Mesenchymal stem cell (in vitro differentiated cells and primary cell): ENCODE measurements around the gene C1QTNF2.

Experiments
- DNase-seq: peaks from one replicate; pipeline ENCODE4 v3.0.0-alpha.2; 2013
- H2AFZ ChIP-seq: one replicate; pipeline ENCODE4 v1.6.1; 2013; ENCODE audit warnings: low read depth, mild to moderate bottlenecking, control low read depth, inconsistent platforms, low read length, moderate library complexity
- H2AK5ac ChIP-seq: 2 replicates; pipeline ENCODE4 v1.6.1; 2013; ENCODE audit warnings: low read length, moderate library complexity, mild to moderate bottlenecking, inconsistent platforms; ENCODE audit not compliant: severe bottlenecking
- H2BK120ac ChIP-seq: one replicate; pipeline ENCODE4 v1.6.1; 2013; ENCODE audit warnings: low read depth, mild to moderate bottlenecking, inconsistent platforms, low read length, moderate library complexity
- H2BK12ac ChIP-seq, 2 experiments: one replicate each; pipeline ENCODE4 v1.6.1; 2013; ENCODE audit warnings: inconsistent platforms in 2 of 2, low read length in 2 of 2, mild to moderate bottlenecking in 2 of 2, moderate library complexity in 2 of 2, control low read depth in 1 of 2
- H2BK15ac ChIP-seq: one replicate; pipeline ENCODE4 v1.6.1; 2013; ENCODE audit warnings: mild to moderate bottlenecking, low read depth, inconsistent platforms; ENCODE audit not compliant: poor library complexity, severe bottlenecking
- H2BK5ac ChIP-seq: 2 replicates; pipeline ENCODE4 v1.6.1; 2013; ENCODE audit warnings: low read depth, mild to moderate bottlenecking, low read length, control low read depth, inconsistent platforms; ENCODE audit not compliant: poor library complexity, severe bottlenecking
- H3K14ac ChIP-seq, 2 experiments: one replicate each; pipeline ENCODE4 v1.6.1; 2013; ENCODE audit warnings: inconsistent platforms in 2 of 2, low read length in 2 of 2, control low read depth in 1 of 2, mild to moderate bottlenecking in 1 of 2, moderate library complexity in 1 of 2
- H3K18ac ChIP-seq, 2 experiments: one replicate each; pipeline ENCODE4 v1.6.1; 2013; ENCODE audit warnings: inconsistent platforms in 2 of 2, low read length in 2 of 2, control low read depth in 1 of 2, low read depth in 1 of 2, mild to moderate bottlenecking in 1 of 2
- H3K23ac ChIP-seq, 2 experiments: one replicate each; pipeline ENCODE4 v1.6.1; 2013; ENCODE audit warnings: inconsistent platforms in 2 of 2, low read length in 2 of 2, mild to moderate bottlenecking in 2 of 2, moderate library complexity in 2 of 2, control low read depth in 1 of 2
- H3K27ac ChIP-seq: 2 replicates; pipeline ENCODE4 v1.5.1; 2013; ENCODE audit warnings: mild to moderate bottlenecking, moderate library complexity, low read length, control low read depth, inconsistent platforms; ENCODE audit not compliant: poor library complexity, severe bottlenecking
- H3K27me3 ChIP-seq, 2 experiments: 2 replicates each; pipeline versions ENCODE4 v1.6.1 to v1.7.0; 2013; ENCODE audit warnings: low read length in 2 of 2, mild to moderate bottlenecking in 2 of 2, moderate library complexity in 2 of 2, control low read depth in 1 of 2, inconsistent platforms in 1 of 2; ENCODE audit not compliant: control insufficient read depth in 1 of 2, insufficient read depth in 1 of 2
- H3K36me3 ChIP-seq, 2 experiments: 2 replicates each; pipeline versions ENCODE4 v1.6.1 to v1.7.0; 2013; ENCODE audit warnings: low read length in 2 of 2, control low read depth in 1 of 2, inconsistent platforms in 1 of 2, low read depth in 1 of 2, mild to moderate bottlenecking in 1 of 2; ENCODE audit not compliant: insufficient read depth in 2 of 2, control insufficient read depth in 1 of 2
- H3K4ac ChIP-seq, 2 experiments: one replicate each; pipeline ENCODE4 v1.6.1; 2013; ENCODE audit warnings: inconsistent platforms in 2 of 2, low read length in 2 of 2, mild to moderate bottlenecking in 2 of 2, moderate library complexity in 2 of 2, control low read depth in 1 of 2, low read depth in 1 of 2
- H3K4me1 ChIP-seq: 2 replicates; pipeline ENCODE4 v1.6.1; 2013; ENCODE audit warnings: low read depth, low read length, control low read depth; ENCODE audit not compliant: control insufficient read depth, insufficient read depth
- H3K4me2 ChIP-seq: 2 replicates; pipeline ENCODE4 v1.6.1; 2013; ENCODE audit warnings: low read length, mild to moderate bottlenecking, inconsistent platforms; ENCODE audit not compliant: poor library complexity, severe bottlenecking
- H3K4me3 ChIP-seq, 2 experiments: 2 replicates each; pipeline versions ENCODE4 v1.5.1 to v1.7.0; 2013; ENCODE audit warnings: low read length in 2 of 2, mild to moderate bottlenecking in 2 of 2, control low read depth in 1 of 2, low read depth in 1 of 2; ENCODE audit not compliant: insufficient read depth in 1 of 2
- H3K79me1 ChIP-seq: replicated peaks from 2 replicates; pipeline ENCODE4 v1.6.1; 2013; ENCODE audit warnings: mild to moderate bottlenecking, control low read depth, low read length, inconsistent platforms; ENCODE audit not compliant: poor library complexity, severe bottlenecking
- H3K9ac ChIP-seq: 2 replicates; pipeline ENCODE4 v1.7.0; 2013; ENCODE audit warnings: mild to moderate bottlenecking, low read length, moderate library complexity
- H3K9me3 ChIP-seq: 2 replicates; pipeline ENCODE4 v1.7.0; 2013; ENCODE audit warnings: mild to moderate bottlenecking, low read length; ENCODE audit not compliant: control insufficient read depth
- H4K8ac ChIP-seq: one replicate; pipeline ENCODE4 v1.6.1; 2013; ENCODE audit warnings: inconsistent platforms, mild to moderate bottlenecking, low read length, moderate library complexity
- H4K91ac ChIP-seq: one replicate; pipeline ENCODE4 v1.6.1; 2013; ENCODE audit warnings: mild to moderate bottlenecking, low read length, inconsistent platforms
- WGBS: methylation state at CpG from one replicate; pipeline ENCODE4 v1.1.7; 2013; ENCODE audit warnings: mixed read lengths; 5-methylcytosine and 5-hydroxymethylcytosine counted together

C1QTNF2 gene

GRCh38 chr5:160325716-160326115, 44.7 kb downstream of the C1QTNF2 start:
- Histone ChIP-seq H2BK120ac (no peak overlapping the region), H3K9ac (no peak overlapping the region), H3K4ac (no peak overlapping the region), H3K4me2 (no peak overlapping the region), H3K36me3 (no peaks in the 10 kb centered on the region), H4K91ac (no peak overlapping the region), H3K27ac (no peak overlapping the region), H3K18ac (no peak overlapping the region), H2AK5ac (no peak overlapping the region), H3K14ac (no peak overlapping the region), H2AFZ (no peak overlapping the region), H4K8ac (no peak overlapping the region), H3K79me1 (no peaks in the 10 kb centered on the region), H2BK15ac (no peak overlapping the region), H3K27me3 (peaks cover 0 to 15% of the 10 kb centered on the region in 2 experiments), H3K4me1 (no peaks in the 10 kb centered on the region), H3K4me3 (no peak overlapping the region), H2BK12ac (no peak overlapping the region), H2BK5ac (no peak overlapping the region), H3K23ac (no peak overlapping the region), H3K9me3 (no peaks in the 10 kb centered on the region)
- no peak for DNase-seq
- 100% methylated on average over 2 of the region's 2 CpGs for WGBS

- H2AK5ac ChIP-seq, result no peak overlapping the region
- no peak overlapping the region for H3K23ac ChIP-seq
- H2BK120ac ChIP-seq, result no peak overlapping the region
- no peak overlapping the region for H2BK15ac ChIP-seq
- H3K79me1 ChIP-seq, result no peaks in the 10 kb centered on the region
- no peak overlapping the region for H3K4me3 ChIP-seq
- H3K4me1 ChIP-seq, result no peaks in the 10 kb centered on the region
- peaks cover 0 to 12% of the 10 kb centered on the region in 2 experiments for H3K27me3 ChIP-seq
- no peaks in the 10 kb centered on the region for H3K36me3 ChIP-seq
- no peak overlapping the region for H3K14ac ChIP-seq
- no peak overlapping the region for H2BK5ac ChIP-seq
- H3K4me2 ChIP-seq, result no peak overlapping the region
- no peak for DNase-seq
- H3K9ac ChIP-seq, result no peak overlapping the region
- no peak overlapping the region for H4K8ac ChIP-seq
- no peak overlapping the region for H4K91ac ChIP-seq
- H3K27ac ChIP-seq, result no peak overlapping the region
- no peaks in the 10 kb centered on the region for H3K9me3 ChIP-seq
- 83% methylated on average over 2 of the region's 2 CpGs for WGBS
- H3K4ac ChIP-seq, result no peak overlapping the region
- no peak overlapping the region for H2BK12ac ChIP-seq
- H2AFZ ChIP-seq, result no peak overlapping the region
- no peak overlapping the region for H3K18ac ChIP-seq
Measured at GRCh38 chr5:160324886-160325285, 45.5 kb downstream of the C1QTNF2 start.

DNA sequence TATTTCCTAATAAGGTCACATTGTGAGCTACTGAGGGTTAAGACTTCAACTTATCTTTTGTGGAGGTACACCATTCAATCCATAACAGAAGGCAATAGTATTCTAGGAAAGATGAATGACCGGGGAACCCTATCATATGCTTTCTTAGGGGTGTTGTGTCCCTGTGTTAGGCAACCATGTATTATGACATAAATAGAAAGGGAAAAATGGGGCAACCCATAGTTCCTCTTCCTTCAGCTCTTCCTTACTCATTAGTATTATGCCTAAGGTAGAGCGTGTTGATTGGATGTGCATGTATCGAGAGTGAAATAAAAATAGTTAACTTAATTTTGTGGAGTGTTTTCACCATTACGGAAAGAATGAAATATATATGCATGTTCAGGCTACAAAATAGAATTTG, 52.0 kb downstream of the C1QTNF2 start:
- Histone ChIP-seq H3K18ac (no peak overlapping the region), H3K27me3 (peaks cover 0 to 30% of the 10 kb centered on the region in 2 experiments), H2BK12ac (no peak overlapping the region), H2BK15ac (no peak overlapping the region), H3K4me1 (peaks cover 4% of the 10 kb centered on the region), H3K9me3 (no peaks in the 10 kb centered on the region), H3K14ac (no peak overlapping the region), H3K9ac (no peak overlapping the region), H2BK5ac (no peak overlapping the region), H2AFZ (no peak overlapping the region), H2AK5ac (no peak overlapping the region), H2BK120ac (no peak overlapping the region), H3K27ac (no peak overlapping the region), H3K4me2 (no peak overlapping the region), H3K4ac (no peak overlapping the region), H3K36me3 (no peaks in the 10 kb centered on the region), H3K23ac (no peak overlapping the region), H4K8ac (no peak overlapping the region), H3K4me3 (no peak overlapping the region), H3K79me1 (no peaks in the 10 kb centered on the region), H4K91ac (no peak overlapping the region)
- 98% methylated on average over 3 of the region's 4 CpGs for WGBS
- no peak for DNase-seq

GRCh38 chr5:160317434-160317833, 53.0 kb downstream of the C1QTNF2 start:
- H3K4me2 ChIP-seq, result no peak overlapping the region
- H3K36me3 ChIP-seq, result no peaks in the 10 kb centered on the region
- 85% methylated on average over 5 of the region's 5 CpGs for WGBS
- no peak overlapping the region for H3K18ac ChIP-seq
- H3K14ac ChIP-seq, result no peak overlapping the region
- no peak overlapping the region for H2BK15ac ChIP-seq
- no peak overlapping the region for H3K9ac ChIP-seq
- no peak overlapping the region for H2BK5ac ChIP-seq
- H2AFZ ChIP-seq, result no peak overlapping the region
- no peak overlapping the region for H2BK12ac ChIP-seq
- peaks cover 0 to 40% of the 10 kb centered on the region in 2 experiments for H3K27me3 ChIP-seq
- peaks cover 4% of the 10 kb centered on the region for H3K4me1 ChIP-seq
- H2BK120ac ChIP-seq, result no peak overlapping the region
- no peak overlapping the region for H3K4me3 ChIP-seq
- DNase-seq, result no peak
- no peak overlapping the region for H2AK5ac ChIP-seq
- H4K8ac ChIP-seq, result no peak overlapping the region
- H4K91ac ChIP-seq, result no peak overlapping the region
- no peak overlapping the region for H3K27ac ChIP-seq
- H3K79me1 ChIP-seq, result no peaks in the 10 kb centered on the region
- H3K9me3 ChIP-seq, result no peaks in the 10 kb centered on the region
- H3K4ac ChIP-seq, result peak overlapping the region in 1 of 2 experiments; percentile 9
- H3K23ac ChIP-seq, result no peak overlapping the region
